Measurements from ENCODE around the gene RERE.
"Not testable (repeated sequence)": the region's sequence is repeated elsewhere in the genome, so short reads cannot be mapped to it uniquely, and the experiment has no call there.

Gene RERE

DNA sequence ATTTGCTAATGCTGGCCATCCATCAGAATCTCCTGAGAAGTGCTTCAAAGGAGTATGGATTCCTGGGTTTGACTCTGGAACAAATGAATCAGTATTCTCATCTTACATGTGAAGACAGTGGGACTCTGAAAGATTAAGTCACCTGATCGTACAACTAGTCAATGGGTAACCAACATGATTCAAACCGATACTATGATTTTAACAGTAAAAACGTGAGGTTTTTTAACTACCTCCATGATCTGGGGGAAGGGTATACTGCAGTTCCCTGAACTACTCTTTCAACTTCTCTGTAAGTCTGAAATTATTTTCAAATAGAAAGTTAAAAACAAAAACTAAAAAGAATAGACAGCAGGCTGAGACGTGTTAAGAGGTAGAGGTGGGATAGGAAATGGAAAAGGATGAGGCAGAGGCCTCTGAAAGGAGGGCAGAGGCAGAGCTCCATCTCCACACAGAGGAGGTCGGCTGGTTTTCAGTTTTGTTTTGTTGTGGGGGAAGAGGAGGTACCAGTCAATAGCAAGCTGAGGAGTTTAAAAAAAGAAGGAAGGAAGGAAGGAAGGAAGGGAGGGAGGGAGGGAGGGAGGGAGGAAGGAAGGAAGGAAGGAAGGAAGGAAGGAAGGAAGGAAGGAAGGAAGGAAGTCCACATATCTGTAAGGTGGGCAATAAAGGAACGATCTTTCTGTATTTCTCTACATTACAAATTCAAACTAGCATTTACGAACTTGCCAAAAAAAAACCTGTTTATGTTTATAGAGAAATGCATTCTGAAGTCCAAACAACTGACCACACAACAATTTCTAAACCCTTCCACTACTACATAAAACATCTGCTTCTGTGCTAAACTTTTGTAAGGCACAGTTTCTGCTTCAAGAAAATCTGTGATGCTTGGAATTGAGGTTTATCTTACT is 213.1 kb downstream of the RERE start:
- DNase-seq: no peak
- in situ Hi-C loops (cut with MboI; ENCODE audit: low pct_unique_long_range_greater_than_20kb, low sequenced_read_pairs): no loop called here

DNA sequence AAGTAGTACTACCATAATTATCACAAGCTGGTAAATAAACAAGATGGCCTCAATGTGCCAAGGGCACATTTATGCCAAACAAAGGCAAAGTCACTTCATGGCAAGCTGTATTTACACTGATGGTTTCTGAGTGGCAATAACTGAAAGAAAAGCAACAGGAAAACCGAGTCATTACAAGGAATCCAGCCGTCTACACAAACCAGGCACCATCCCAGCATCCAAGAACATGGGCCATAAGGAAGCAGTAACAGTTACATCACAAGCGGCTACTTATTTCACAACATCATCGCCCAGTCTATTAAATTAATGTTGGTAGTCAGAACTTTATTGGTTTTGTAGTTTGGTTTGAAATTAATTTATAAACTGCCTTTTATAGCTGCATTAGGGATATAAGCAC is 214.2 kb downstream of the RERE start:
- no peak for DNase-seq

DNA sequence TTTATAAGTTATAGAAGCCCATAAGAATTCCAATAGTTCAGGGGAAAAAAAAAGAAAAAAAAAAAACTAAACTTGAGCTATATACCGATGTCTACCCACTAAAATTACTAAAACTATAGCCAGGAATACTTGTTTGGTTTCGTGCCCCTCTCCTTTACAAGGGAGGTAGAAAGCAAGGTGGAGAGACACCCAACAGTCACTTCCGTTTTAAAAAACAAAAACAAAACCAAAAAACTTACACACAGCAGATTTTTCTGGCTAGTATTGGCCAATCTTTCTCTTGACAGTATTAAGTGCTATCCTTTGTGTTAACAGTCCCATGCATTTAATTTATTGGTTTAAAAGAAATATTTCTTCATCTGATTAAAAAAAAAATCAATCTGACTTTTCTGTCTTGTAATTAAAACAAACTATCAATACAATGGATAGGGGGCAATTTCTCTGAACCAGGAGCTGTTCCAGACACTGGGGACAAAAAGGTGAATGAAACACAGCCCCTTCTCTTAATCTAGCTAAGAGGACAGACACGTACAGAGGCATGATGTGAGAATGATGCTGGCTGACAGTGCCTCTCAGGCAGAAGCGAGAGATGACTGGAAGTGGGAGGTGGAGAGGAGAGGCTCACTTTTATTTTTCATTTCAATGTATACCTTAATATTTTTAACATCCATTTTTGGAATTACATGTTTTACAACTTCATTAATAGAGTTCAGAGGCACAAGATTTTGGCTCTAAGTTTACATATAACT is 214.8 kb downstream of the RERE start:
- in situ Hi-C loops (cut with MboI; ENCODE audit: low pct_unique_long_range_greater_than_20kb, low sequenced_read_pairs): no loop called here
- no peak for DNase-seq

More for the DNA sequence above, 214.2 kb downstream of the RERE start:
- in situ Hi-C loops (cut with MboI; ENCODE audit: low pct_unique_long_range_greater_than_20kb, low sequenced_read_pairs): no loop called here

DNA sequence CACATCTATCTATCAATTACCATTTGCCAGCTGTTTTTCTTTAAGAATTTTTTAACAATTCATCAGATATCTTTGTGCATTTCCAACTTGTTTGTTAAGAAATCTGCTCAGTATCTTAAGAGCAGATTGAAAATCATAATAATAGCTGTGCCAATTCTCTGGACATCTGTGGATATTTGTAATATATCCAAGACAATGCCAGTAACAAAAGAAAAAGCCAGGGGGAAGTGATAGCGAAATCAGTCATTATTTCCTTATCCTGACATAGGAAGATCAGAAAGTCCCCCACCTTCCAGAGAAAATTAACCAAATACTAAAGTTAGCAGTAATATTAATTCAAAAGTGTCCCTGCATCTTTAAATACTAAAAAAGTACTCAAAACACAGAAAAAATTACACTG is 217.1 kb downstream of the RERE start:
- DNase-seq: no peak
- in situ Hi-C loops (cut with MboI; ENCODE audit: low pct_unique_long_range_greater_than_20kb, low sequenced_read_pairs): no loop called here

DNA sequence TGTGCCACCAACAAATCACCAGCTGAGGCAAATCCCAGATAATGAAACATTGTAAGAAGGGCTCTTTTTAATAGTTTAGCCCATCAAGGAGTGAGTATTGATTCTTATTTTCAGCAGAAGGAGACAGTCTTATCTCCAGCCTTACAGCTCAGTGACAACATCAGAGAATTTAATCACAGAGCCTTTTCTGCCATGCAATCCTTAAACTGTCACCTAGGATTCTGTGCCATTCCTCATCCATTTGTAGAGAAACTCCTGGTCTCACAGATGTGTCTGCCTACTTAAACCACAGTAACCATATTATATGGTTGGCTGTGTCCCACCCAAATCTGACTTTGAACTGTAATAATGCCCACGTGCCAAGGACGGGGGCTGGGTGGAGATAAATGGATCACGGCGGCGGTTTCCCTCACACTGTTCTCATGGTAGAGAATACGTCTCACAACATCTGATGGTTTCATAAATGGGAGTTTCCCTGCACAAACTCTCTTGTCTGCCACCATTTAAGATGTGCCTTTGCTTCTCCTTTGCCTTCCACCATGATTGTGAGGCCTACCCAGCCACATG is 217.7 kb downstream of the RERE start:
- in situ Hi-C loops (cut with MboI; ENCODE audit: low pct_unique_long_range_greater_than_20kb, low sequenced_read_pairs): no loop called here
- no peak for DNase-seq

DNA sequence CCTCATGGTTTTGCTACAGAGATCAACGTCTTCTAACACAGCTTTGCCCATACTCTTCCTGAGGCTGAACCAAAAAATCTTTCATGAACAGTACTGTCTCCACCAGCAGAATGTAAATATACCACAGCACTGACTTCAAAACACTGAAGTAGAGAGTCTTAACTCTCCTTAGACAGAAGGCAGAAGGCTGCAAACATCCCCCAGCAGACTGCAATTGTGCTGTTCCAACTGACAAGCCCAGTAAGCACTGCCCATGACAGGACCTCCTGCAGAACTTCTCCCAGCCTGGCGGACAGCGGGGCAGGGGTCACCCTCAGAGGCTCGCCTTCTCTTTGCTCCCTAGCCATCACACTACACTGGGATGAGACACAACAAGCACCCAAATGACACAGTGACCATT is 218.7 kb downstream of the RERE start:
- no peak for DNase-seq
- in situ Hi-C loops (cut with MboI; ENCODE audit: low pct_unique_long_range_greater_than_20kb, low sequenced_read_pairs): no loop called here

DNA sequence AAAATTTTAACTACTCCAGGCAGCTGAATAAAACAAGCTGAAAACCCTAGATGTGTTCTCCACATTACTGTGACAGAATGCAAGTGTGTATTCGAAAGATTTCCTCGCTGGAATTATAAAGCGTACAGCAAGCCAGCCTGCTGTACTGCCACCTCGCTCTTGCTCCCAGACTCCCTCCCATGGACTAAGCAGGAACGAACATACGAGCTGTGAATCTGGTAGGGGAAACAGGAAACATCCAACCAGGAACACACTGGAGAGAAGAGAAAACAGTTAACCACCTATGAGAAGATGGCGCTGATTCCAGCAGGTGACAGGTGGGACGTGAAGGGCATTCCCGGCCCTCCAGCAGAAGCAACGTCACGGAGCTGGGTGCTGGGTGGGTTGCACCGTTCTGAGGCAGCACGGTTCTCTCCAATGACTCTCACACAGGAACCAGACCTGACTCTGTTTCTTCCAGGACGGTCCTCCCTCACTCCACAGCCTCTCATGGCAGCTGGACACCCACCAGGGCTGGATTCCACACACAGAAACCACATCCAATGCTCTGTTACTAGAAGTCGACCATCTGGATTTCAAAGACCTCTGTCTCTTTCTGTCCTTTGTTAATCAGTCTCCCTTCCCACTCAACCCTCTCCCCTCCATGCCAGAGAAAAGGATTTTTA is 219.2 kb downstream of the RERE start:
- no peak for DNase-seq
- in situ Hi-C loops (cut with MboI; ENCODE audit: low pct_unique_long_range_greater_than_20kb, low sequenced_read_pairs): no loop called here

DNA sequence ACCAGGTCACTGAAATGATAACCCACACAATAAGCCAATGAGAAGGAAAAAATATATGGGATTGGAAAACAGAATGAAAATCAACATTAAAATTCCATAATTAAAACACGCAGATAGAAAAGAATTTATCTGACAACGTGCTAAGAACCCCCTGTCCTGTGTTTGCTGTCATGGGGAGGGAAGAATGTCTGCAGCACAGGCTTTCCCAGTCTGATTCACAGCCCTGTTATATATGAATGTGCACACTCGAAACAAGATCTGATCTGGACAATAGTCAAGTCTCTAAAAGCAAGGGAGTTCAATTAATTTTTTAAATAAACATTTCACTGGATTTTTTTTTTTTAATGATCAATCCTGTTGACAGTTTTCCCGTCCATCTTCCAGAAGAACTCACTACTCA is 220.0 kb downstream of the RERE start:
- no peak for DNase-seq
- in situ Hi-C loops (cut with MboI; ENCODE audit: low pct_unique_long_range_greater_than_20kb, low sequenced_read_pairs): no loop called here

DNA sequence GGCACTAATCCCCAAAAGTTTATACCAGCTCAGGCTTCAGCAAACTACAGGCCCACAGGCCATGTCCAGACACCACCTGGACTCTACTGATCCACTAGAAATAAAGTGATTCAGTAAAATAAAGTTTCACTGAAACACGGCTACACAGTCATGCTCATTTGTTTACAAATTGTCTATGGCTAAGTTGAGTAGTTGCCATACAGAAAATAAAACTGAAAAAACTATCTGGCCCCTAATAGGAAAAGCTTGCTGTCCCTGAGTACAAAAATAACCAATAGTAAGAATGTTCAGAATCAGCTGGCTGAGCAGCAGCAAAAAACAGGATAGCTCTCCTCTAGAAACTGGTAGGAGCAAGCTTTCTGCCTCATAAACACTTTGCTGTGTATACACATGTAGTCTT is 221.5 kb downstream of the RERE start:
- no peak for DNase-seq
- in situ Hi-C loops (cut with MboI; ENCODE audit: low pct_unique_long_range_greater_than_20kb, low sequenced_read_pairs): no loop called here

DNA sequence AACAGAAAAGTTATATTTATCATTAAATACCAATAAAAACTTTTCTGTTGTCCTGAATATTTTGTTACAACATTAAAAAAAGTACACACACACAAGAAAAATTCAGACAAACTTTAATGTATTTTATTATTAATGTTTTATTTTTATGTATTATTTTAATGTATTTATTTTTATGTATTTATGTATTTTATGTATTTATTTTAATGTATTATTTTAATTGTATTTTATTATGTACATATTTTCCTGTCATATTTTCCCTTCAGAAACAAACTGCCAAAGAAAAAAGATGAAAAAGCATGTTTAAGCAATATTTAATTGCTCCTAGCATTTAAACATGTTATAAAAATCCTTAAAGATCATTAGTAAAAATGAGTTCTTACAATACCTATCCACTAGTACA is 222.1 kb downstream of the RERE start:
- in situ Hi-C loops (cut with MboI; ENCODE audit: low pct_unique_long_range_greater_than_20kb, low sequenced_read_pairs): no loop called here
- DNase-seq: no peak

DNA sequence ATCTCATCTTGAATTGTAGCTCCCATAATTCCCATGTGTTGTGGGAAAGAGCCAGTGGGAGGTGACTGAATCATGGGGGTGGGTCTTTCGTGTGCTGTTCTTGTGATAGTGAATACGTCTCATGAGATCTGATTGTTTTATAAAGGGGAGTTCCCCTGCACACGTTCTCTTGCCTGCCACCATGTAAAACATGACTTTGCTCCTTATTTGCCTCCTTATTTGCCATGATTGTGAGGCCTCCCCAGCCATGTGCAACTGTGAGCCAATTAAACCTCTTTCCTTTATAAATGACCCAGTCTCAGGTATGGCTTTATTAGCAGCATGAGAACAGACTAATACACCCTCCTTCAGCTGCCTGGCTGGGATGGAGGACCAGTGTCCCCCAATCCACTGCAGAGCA is 224.1 kb downstream of the RERE start:
- DNase-seq; in situ Hi-C loops (cut with MboI; ENCODE audit: low pct_unique_long_range_greater_than_20kb, low sequenced_read_pairs): not testable (repeated sequence)

DNA sequence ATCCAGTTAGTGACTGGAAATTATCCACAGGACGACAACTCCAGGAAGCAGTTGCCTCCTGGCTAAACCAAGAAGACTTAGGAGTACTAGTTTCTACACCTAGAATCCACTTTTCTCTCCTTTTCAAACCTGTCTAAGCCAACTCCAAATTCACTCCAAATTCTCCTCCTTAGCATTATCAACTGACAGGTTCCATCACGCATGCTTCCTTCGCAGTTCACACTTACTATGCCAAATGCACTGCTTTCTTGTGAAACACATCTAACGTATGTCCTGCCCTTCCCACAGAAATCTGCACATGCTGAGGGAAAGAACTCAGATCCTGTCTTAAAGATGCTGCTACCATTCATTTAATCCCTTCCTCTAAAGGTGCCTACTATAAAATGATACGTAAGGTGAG is 225.9 kb downstream of the RERE start:
- no peak for DNase-seq
- in situ Hi-C loops (cut with MboI; ENCODE audit: low pct_unique_long_range_greater_than_20kb, low sequenced_read_pairs): no loop called here

DNA sequence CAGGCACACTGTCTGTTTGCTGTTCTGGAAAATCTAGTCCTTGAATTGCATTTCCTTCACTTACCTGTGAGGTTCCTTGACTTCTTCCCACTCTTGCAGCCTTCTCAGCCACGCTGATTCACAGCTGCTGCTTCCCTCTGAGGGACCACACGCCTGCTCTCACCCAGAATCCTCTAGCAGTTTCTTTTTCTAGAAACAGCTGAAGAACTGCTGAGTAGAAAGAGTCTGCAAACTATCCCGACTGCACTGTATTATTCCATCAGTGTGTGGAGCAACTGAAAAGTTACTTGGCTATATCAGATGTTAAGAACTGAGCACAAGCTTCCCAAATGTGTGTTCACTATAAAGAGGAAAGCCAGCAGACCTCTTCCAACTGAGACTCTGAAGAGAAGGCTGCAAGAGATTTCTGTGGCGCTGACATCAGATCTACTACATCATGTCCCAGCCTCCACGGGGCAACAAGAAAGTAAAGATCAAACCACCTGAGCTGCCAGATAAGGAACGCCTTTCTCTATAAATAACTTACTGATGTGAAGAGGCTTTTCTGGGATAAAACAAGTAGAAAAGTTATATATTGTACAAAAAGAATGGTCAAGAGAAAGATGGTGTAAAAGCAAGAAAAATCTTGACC is 226.6 kb downstream of the RERE start:
- DNase-seq: no peak
- in situ Hi-C loops (cut with MboI; ENCODE audit: low pct_unique_long_range_greater_than_20kb, low sequenced_read_pairs): no loop called here

DNA sequence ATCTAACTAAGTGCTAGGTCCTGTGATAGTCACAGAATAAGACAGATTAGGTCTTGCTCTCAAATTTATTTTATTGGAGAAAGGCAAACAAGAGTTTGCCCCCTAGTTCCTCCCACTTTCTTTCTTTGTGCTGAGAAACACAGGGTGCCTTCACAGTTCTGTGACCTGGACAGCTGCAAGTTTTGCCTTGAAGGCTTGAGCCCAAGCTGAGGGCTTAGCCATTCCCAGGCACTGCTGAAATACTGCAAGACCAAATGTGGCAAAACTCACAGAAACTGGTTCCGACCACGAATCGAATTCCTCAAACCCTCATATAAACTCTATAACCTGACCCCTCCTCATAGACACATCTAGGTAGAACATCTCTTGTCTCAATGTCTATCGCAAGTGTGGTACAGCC is 227.9 kb downstream of the RERE start:
- in situ Hi-C loops (cut with MboI; ENCODE audit: low pct_unique_long_range_greater_than_20kb, low sequenced_read_pairs): no loop called here

DNA sequence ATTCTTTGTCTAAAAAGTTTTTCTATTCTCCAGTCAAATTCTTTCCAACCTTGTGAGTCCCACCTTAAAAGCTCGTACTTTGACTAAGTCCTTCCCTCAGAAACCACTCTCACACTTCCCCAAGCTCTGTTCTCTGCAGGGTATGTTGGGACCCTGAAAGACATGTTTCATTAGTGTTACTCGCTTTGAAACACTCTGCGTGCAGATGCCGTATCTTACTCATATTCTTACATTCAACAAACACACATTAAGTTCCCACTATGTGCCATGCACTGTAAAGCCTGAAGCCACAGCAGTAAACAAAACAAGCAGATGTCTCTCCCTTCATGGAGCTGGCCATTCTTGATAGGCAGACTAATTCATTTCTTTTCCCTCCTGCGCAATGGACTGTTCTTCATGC is 229.7 kb downstream of the RERE start:
- no peak for DNase-seq
- in situ Hi-C loops (cut with MboI; ENCODE audit: low pct_unique_long_range_greater_than_20kb, low sequenced_read_pairs): no loop called here

More for the DNA sequence above, 227.9 kb downstream of the RERE start:
- DNase-seq: no peak

DNA sequence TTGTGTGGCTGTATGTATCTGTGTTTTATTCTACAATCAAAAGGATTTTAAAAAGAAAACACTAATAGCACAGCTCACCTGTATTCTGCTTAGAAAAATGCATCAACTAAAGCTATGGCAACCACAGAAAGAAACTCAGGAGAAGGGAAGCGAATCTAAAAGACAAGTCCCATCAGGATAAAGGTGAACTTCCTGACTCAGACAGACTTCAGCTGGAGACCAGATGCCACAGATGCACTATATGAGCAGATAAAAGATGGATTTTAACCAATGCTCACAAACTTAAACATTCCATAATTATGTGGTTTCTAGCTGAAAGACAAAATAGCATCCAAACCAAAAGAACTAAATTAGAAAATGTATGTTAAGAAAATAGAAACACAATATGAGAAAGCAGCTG is 231.0 kb downstream of the RERE start:
- no peak for DNase-seq
- in situ Hi-C loops (cut with MboI; ENCODE audit: low pct_unique_long_range_greater_than_20kb, low sequenced_read_pairs): no loop called here

DNA sequence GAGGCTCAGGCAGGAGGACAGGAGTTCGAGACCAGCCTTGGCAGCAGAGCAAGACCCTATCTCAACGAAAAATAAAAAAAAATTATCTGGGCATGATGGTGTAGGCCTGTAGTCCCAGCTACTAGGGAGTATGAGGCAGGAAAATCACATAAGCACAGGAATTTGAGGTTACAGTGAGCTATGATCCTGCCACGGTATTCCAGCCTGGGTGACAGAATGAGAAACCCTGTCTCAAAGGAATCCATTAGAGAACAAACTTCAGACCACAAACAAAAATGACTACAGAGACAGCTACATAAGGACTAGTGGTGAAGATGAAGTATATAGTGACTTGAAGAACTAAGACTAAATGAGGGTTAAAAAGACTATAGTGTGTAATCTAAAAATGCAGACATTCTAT is 233.1 kb downstream of the RERE start:
- no peak for DNase-seq
- in situ Hi-C loops (cut with MboI; ENCODE audit: low pct_unique_long_range_greater_than_20kb, low sequenced_read_pairs): no loop called here

DNA sequence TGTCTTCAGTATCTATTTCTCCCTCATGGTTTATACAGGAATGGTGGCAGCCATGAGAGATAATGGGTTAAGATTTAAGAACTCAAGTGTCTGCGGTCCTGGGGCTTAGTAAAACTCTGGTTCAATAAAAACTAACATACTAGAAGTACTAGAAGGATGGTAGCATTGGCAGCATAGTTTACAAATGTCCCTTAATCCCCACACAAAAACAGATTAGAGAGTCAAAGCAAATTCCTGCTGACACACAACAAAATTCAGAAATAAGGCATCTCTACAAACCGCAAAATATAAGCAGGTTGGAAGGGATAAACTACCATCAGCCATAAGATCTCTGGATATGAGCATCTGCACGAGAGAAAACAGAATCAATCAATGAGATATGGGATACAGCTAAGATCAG is 234.4 kb downstream of the RERE start:
- in situ Hi-C loops (cut with MboI; ENCODE audit: low pct_unique_long_range_greater_than_20kb, low sequenced_read_pairs): no loop called here
- DNase-seq: no peak

DNA sequence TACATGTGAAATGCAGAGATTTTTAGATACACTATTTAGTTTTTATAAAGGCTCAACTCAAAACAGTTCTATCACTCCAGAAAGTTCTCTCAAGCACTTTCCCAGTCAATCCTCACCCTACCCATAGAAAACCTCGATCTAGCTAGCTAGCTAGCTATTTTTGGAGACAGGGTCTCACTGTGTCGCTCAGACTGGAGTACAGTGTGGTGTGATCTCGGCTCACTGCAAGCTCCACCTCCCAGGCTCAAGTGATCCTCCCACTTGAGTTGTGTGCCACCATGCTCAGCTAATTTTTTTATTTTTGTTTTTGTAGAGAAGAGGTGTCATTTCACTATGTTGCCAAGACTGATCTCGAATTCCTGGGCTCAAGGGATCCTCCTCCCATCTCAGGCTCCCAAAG is 236.9 kb downstream of the RERE start:
- no peak for DNase-seq
- in situ Hi-C loops (cut with MboI; ENCODE audit: low pct_unique_long_range_greater_than_20kb, low sequenced_read_pairs): no loop called here

Measured in KBM-7 (cell line).